ENCODE measurements around the gene CFAP97D1. TPM values are rescaled to one million over a fixed set of nuclear protein-coding genes. Genes with fewer than 3 reads are reported as not detected.

The CFAP97D1 gene
- polyA plus RNA-seq, 2 of the 4 experiments (the other 2 are of a cell fraction), result not detected

DNA sequence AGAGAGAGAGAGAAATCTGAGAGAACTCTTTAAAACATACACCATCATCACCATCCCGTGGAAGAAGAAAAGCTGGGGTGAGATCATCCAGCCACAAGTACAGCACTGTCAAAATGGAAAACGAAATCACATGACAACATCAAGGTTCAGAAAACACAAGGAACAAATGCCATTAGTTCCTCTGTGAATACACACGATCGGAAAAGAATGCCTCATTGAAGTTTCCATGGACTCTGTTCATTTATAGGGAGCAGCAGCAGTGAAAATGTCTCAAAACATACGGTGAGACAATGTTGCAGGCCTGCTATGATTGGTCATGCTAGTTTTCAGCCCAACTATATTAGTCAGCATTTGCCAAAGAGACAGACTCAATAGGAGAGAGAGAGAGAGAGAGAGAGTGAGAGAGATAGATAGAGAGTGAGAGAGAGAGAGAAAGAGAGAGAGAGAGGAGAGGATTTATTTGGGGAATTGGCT lies 4.4 kb downstream of the CFAP97D1 start:
- FAIRE-seq (no peak), ATAC-seq (no peak), DNase-seq (ENCODE audit: low read depth in 1 of 2, low spot score in 1 of 2) (no peak)
- Histone ChIP-seq H3K4me1 (peaks cover under 1% of the 10 kb centered on the region), H3K4me2 (no peak overlapping the region), H3K27ac (no peak overlapping the region), H3K4me3 (no peak overlapping the region), H3K9me3 (peaks cover 5% of the 10 kb centered on the region; the same call in 1 of the 3 replicates)
- ChIA-PET CTCF (interaction anchor here (0.6 to 2.8 kb wide), 4 partner anchors 24 to 267 kb away, joined by 3 to 9 read pairs (median 3); partner anchors contain the start of gene CD300LG), POLR2A (no interaction called here)
- WGBS (ENCODE audit: missing lambda C conversion rate), result 63% methylated on average over 5 of the region's 5 CpGs
- no peak for TF ChIP-seq ZFP36 (IDR thresholded peaks at IDR 0.05; ENCODE audit: borderline replicate concordance, partially characterized antibody)
- TF ChIP-seq EP300 (IDR thresholded peaks at IDR 0.05), result no peak
- no peak for TF ChIP-seq PHF8 (IDR thresholded peaks at IDR 0.05; ENCODE audit: borderline replicate concordance, low read depth)
- TF ChIP-seq ATOH8 (CRISPR knock-in tag; IDR thresholded peaks at IDR 0.05; ENCODE audit: low read depth), result no peak
- no peak for TF ChIP-seq RNF2 (IDR thresholded peaks at IDR 0.05; ENCODE audit: borderline replicate concordance, low read depth)
- no peak for TF ChIP-seq EHMT2 (IDR thresholded peaks at IDR 0.05; ENCODE audit: low read depth)
- no peak for TF ChIP-seq ESRRA (IDR thresholded peaks at IDR 0.05; ENCODE audit: borderline replicate concordance, low read length)
- TF ChIP-seq HMGXB4 (CRISPR knock-in tag; IDR thresholded peaks at IDR 0.05; ENCODE audit: borderline replicate concordance), result no peak
- no peak for TF ChIP-seq NPAS2 (CRISPR knock-in tag; IDR thresholded peaks at IDR 0.05; ENCODE audit: borderline replicate concordance)
- no peak for TF ChIP-seq EHF (CRISPR knock-in tag; IDR thresholded peaks at IDR 0.05)
- no peak for TF ChIP-seq GATA3 (IDR thresholded peaks at IDR 0.05; ENCODE audit: borderline replicate concordance)
- TF ChIP-seq, protein P1, sequence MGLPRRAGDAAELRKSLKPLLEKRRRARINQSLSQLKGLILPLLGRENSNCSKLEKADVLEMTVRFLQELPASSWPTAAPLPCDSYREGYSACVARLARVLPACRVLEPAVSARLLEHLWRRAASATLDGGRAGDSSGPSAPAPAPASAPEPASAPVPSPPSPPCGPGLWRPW (IDR thresholded peaks at IDR 0.05), result no peak
- no peak for TF ChIP-seq MYC (IDR thresholded peaks at IDR 0.05; ENCODE audit: borderline replicate concordance, low read length)
- TF ChIP-seq PBX3 (IDR thresholded peaks at IDR 0.05), result no peak
- TF ChIP-seq KDM1A (IDR thresholded peaks at IDR 0.05; ENCODE audit: low read depth), result no peak
- no peak for TF ChIP-seq ZSCAN20 (CRISPR knock-in tag; IDR thresholded peaks at IDR 0.05)
- no peak for TF ChIP-seq TFCP2L1 (CRISPR knock-in tag; IDR thresholded peaks at IDR 0.05)
- no peak for TF ChIP-seq CBX8 (IDR thresholded peaks at IDR 0.05)
- TF ChIP-seq FOSL2 (IDR thresholded peaks at IDR 0.05), result no peak
- TF ChIP-seq FOSL2 (CRISPR knock-in tag; IDR thresholded peaks at IDR 0.05), result no peak

GRCh38 chr17:43787728-43788127 lies 7.5 kb downstream of the CFAP97D1 start:
- no peak overlapping the region for H3K27ac ChIP-seq
- WGBS (ENCODE audit: missing lambda C conversion rate), result 63% methylated on average over 2 of the region's 2 CpGs
- no peaks in the 10 kb centered on the region for H3K4me1 ChIP-seq
- DNase-seq (ENCODE audit: low read depth in 1 of 2, low spot score in 1 of 2) (no peak), ATAC-seq (no peak), FAIRE-seq (no peak)
- H3K9me3 ChIP-seq, result peaks cover 17% of the 10 kb centered on the region; the same call in 2 of the 3 replicates
- ChIA-PET POLR2A (interaction anchor here (1.6 kb wide), 1 partner anchor 9 kb away, joined by 7 read pairs; the partner anchor contains the start of gene DUSP3), CTCF (interaction anchor here (0.6 to 3.0 kb wide), 9 partner anchors 9 to 211 kb away, joined by 3 to 13 read pairs (median 3); partner anchors contain the start of genes CD300LG and DUSP3)
- no peak overlapping the region for H3K4me3 ChIP-seq
- no peak overlapping the region for H3K4me2 ChIP-seq
- no peak for TF ChIP-seq GATA3 (IDR thresholded peaks at IDR 0.05; ENCODE audit: borderline replicate concordance)
- TF ChIP-seq HDAC2 (IDR thresholded peaks at IDR 0.05), result no peak
- TF ChIP-seq TFCP2L1 (CRISPR knock-in tag; IDR thresholded peaks at IDR 0.05), result no peak
- TF ChIP-seq MYC (IDR thresholded peaks at IDR 0.05; ENCODE audit: borderline replicate concordance, low read length), result no peak
- no peak for TF ChIP-seq ESRRA (IDR thresholded peaks at IDR 0.05; ENCODE audit: borderline replicate concordance, low read length)
- TF ChIP-seq ZSCAN20 (CRISPR knock-in tag; IDR thresholded peaks at IDR 0.05), result no peak
- TF ChIP-seq MAX (IDR thresholded peaks at IDR 0.05), result no peak
- TF ChIP-seq FOXS1 (CRISPR knock-in tag; IDR thresholded peaks at IDR 0.05), result no peak

Measured in A549 (cell line).